Calu3 (cell line): ENCODE measurements around the gene MTA3. TPM values are rescaled to one million over a fixed set of nuclear protein-coding genes. Genes with fewer than 3 reads are reported as not detected.

Experiments used
- BruUV-seq: library from RNA; stranded (reverse); fragments of 400-500 nt; replicated peaks from 2 replicates; lab custom pipeline; 2021; lab: Mats Ljungman, UMichigan
- CTCF ChIA-PET: fragments of 300-600 bp; sonication (Branson Sonifier 250); formaldehyde crosslinking; loops from one replicate; lab custom pipeline; 2022; ENCODE audit warnings: antibody characterized with exemption; lab: Charles Lee
- DNase-seq: peaks from one replicate; pipeline ENCODE4 v3.0.0; 2022
- H3K27ac Mint-ChIP-seq: one replicate; pipeline ENCODE4 v1.8.0; 2022; ENCODE audit warnings: mixed read lengths; ENCODE audit not compliant: unreplicated experiment
- H3K27me3 Mint-ChIP-seq: one replicate; pipeline ENCODE4 v1.8.0; 2022; ENCODE audit warnings: mixed read lengths; ENCODE audit not compliant: unreplicated experiment
- H3K36me3 Mint-ChIP-seq: one replicate; pipeline ENCODE4 v1.8.0; 2022; ENCODE audit warnings: mild to moderate bottlenecking, moderate library complexity, mixed read lengths; ENCODE audit not compliant: insufficient read depth, unreplicated experiment
- H3K4me1 Mint-ChIP-seq: one replicate; pipeline ENCODE4 v1.8.0; 2022; ENCODE audit warnings: mild to moderate bottlenecking, low read depth, mixed read lengths; ENCODE audit not compliant: unreplicated experiment
- H3K4me3 Mint-ChIP-seq: one replicate; pipeline ENCODE4 v1.8.0; 2022; ENCODE audit warnings: mild to moderate bottlenecking, low read depth, moderate library complexity, mixed read lengths; ENCODE audit not compliant: unreplicated experiment
- H3K9me3 Mint-ChIP-seq: one replicate; pipeline ENCODE4 v1.8.0; 2022; ENCODE audit warnings: low read depth, mixed read lengths; ENCODE audit not compliant: unreplicated experiment
- intact Hi-C: fragments of 100-400 bp; cut with micrococcal nuclease; formaldehyde crosslinking; loops from one replicate; pipeline ENCODE4 v1.10.0; 2022; ENCODE audit not compliant: unreplicated experiment
- total RNA-seq: library from RNA; stranded (reverse); gene quantifications from 2 replicates; pipeline ENCODE4 v1.2.3, GENCODE V29; 2022
- TF ChIP-seq, protein P1 (sequence below): fragments of 200-600 bp; IDR thresholded peaks from one replicate; pipeline ENCODE4 v1.8.0; 2022; ENCODE audit warnings: antibody characterized with exemption; ENCODE audit not compliant: unreplicated experiment

Gene MTA3
- total RNA-seq, 1 experiment from 2014 or later: 46.5 TPM

GRCh38 chr2:42748840-42749239, 180.4 kb downstream of the MTA3 start:
- CTCF ChIA-PET: no interaction called here
- Mint-ChIP-seq H3K4me1 (no peaks in the 10 kb centered on the region), H3K27ac (no peak overlapping the region), H3K4me3 (no peak overlapping the region), H3K27me3 (no peaks in the 10 kb centered on the region), H3K9me3 (peaks cover 2% of the 10 kb centered on the region), H3K36me3 (no peaks in the 10 kb centered on the region)
- no peak for DNase-seq
- intact Hi-C loops: no loop called here
- BruUV-seq: no TSS peak
- TF ChIP-seq, protein P1, sequence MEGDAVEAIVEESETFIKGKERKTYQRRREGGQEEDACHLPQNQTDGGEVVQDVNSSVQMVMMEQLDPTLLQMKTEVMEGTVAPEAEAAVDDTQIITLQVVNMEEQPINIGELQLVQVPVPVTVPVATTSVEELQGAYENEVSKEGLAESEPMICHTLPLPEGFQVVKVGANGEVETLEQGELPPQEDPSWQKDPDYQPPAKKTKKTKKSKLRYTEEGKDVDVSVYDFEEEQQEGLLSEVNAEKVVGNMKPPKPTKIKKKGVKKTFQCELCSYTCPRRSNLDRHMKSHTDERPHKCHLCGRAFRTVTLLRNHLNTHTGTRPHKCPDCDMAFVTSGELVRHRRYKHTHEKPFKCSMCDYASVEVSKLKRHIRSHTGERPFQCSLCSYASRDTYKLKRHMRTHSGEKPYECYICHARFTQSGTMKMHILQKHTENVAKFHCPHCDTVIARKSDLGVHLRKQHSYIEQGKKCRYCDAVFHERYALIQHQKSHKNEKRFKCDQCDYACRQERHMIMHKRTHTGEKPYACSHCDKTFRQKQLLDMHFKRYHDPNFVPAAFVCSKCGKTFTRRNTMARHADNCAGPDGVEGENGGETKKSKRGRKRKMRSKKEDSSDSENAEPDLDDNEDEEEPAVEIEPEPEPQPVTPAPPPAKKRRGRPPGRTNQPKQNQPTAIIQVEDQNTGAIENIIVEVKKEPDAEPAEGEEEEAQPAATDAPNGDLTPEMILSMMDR: no peak

DNA sequence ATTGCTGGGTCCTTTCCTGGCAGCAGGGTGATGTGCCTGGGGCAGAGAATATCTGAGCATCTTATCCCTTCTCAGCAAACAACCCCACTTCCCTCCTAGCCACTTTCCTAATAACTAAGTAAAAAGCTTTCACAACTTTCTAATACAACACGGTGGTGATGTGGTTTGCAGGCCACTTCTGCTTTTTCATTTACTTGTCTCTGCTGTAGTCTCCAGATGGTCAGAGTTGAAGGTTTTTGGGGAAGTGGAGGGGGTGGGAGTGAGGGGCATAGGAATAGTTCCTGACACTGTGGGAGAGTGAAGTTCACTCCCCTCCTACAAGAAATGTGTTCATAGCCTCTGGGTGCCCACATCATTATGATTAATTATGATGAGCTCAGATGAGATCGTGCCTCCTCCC, 183.9 kb downstream of the MTA3 start:
- TF ChIP-seq, protein P1: no peak
- no peaks in the 10 kb centered on the region for H3K36me3 Mint-ChIP-seq
- no peak for DNase-seq
- intact Hi-C loops: no loop called here
- peaks cover 2% of the 10 kb centered on the region for H3K9me3 Mint-ChIP-seq
- CTCF ChIA-PET: no interaction called here
- no TSS peak for BruUV-seq
- H3K4me1 Mint-ChIP-seq: no peaks in the 10 kb centered on the region
- no peak overlapping the region for H3K27ac Mint-ChIP-seq
- no peaks in the 10 kb centered on the region for H3K27me3 Mint-ChIP-seq
- no peak overlapping the region for H3K4me3 Mint-ChIP-seq

DNA sequence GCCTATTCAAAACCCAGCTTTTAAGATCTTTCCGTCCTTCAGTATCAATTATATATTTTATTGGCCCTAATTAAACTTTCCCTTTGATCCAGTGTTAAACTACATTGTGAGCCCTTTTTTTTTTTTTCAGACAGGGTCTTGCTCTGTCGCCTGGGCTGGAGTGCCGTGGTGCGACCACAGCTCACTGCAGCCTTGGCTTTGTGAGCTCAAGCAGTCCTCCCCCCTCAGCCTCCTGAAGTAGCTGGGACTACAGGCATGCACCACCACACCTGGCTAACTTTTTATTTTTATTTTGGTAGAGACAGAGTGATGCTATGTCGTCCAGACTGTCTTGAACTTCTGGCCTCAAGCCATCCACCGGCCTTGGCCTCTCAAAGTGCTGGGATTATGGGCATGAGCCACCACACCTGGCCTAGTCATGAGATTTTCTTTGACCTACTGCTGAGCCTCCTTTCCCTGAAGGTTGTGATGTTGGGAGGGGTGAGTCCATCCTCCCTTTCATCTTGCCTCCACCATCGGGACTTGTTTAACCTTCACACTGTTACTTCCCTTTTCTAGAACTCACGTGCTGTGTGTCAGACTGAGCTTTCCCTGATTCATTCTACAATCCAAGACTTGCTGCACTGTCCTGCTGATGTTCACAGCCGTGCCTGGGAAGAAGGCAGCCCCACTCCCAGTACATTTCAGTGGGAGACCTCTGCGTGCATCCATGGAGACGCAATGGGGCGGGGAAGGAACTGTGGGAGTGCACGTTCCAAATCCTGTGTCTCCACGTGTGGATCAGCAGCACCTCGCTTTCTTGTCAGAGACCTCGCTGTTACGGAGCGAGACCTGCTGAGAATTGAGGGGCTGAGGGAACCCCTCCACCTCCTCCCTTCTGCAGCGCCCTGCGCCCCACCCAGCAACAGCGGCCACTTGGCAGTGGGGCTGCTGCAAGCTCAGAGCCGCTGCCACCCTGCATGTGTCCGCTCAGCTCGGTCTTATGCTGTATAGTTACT, 184.7 kb downstream of the MTA3 start:
- no peak for DNase-seq
- Mint-ChIP-seq H3K4me3 (no peak overlapping the region), H3K27me3 (no peaks in the 10 kb centered on the region), H3K36me3 (no peaks in the 10 kb centered on the region), H3K4me1 (no peaks in the 10 kb centered on the region), H3K9me3 (peaks cover 2% of the 10 kb centered on the region), H3K27ac (no peak overlapping the region)
- CTCF ChIA-PET: no interaction called here
- BruUV-seq: no TSS peak
- intact Hi-C loops: no loop called here
- TF ChIP-seq, protein P1: no peak

DNA sequence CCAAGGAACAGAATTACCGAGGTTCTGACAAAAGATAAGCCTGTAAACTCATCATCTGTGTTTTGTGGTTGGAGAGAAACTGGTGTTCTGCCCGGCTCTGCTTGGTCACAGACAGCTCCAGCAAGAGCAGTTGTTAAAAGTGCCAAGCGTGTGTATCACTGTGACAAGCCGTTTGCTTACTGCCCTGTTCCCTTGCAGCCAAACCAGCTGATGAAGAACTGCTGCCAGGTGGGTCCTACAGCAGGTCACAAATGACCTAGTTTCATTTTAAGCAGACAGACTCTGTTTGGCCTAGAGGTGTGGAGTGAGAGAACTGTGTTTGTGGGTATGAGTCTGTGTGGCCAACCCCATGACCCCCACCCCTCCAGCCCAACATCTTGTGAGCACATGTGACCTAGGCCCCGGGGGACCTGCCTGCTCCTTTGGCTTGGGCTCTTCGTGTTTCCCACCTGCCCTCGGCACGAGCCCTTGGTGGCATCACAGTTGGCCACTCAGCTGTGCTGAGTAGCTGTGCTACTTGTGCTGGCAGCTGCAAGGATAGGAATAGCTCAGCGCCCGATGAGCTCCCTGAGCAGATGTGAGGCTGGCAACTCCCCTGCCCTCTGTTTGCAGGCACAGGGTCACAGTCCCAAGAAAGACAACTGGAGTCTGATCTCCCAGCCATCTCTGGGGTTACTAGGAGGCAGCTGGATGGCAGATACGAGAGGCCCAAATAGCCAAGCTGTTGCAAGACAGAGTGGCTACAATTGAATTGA, 185.8 kb downstream of the MTA3 start:
- Mint-ChIP-seq H3K9me3 (peaks cover 2% of the 10 kb centered on the region), H3K27me3 (no peaks in the 10 kb centered on the region), H3K4me1 (no peaks in the 10 kb centered on the region), H3K4me3 (no peak overlapping the region), H3K36me3 (no peaks in the 10 kb centered on the region), H3K27ac (no peak overlapping the region)
- CTCF ChIA-PET: no interaction called here
- TF ChIP-seq, protein P1: no peak
- intact Hi-C loops: no loop called here
- BruUV-seq: no TSS peak
- no peak for DNase-seq
